HepG2 (cell line): Measurements from ENCODE around the gene HAUS7. TPM values are rescaled to one million over a fixed set of nuclear protein-coding genes. Genes with fewer than 3 reads are reported as not detected.

Source experiments
- ATAC-seq: fragments of 200-7000 bp; cut with Tn5 transposase; 3 replicates; pipeline ENCODE4 v1.9.1; 2020; ENCODE audit warnings: mild to moderate bottlenecking, moderate library complexity
- BruUV-seq: library from RNA; stranded (reverse); fragments of 400-500 nt; replicated peaks from 2 replicates; lab custom pipeline; 2021; lab: Mats Ljungman, UMichigan
- CTCF ChIA-PET: fragments of 300-600 bp; formaldehyde crosslinking; extraction: SDS; loops from one replicate; lab custom pipeline; 2021; ENCODE audit warnings: low total read pairs, inconsistent platforms, low intra/inter-chr PET ratio; lab: Yijun Ruan, JAX
- POLR2A ChIA-PET: fragments of 350-600 bp; sonication (Branson Sonifier 250); formaldehyde crosslinking; loops from one replicate; lab custom pipeline; 2020; ENCODE audit warnings: antibody characterized with exemption, inconsistent platforms; lab: Yijun Ruan, JAX
- DNase-seq: peaks from one replicate; pipeline ENCODE4 v3.0.0-alpha.2; 2015; ENCODE audit warnings: low spot score
- FAIRE-seq: peaks from 3 replicates; lab custom pipeline; 2011; peaks lifted over from hg19 to GRCh38; lab: Jason Lieb, UNC
- H2AFZ ChIP-seq: one replicate; pipeline ENCODE4 v1.6.1; 2011; ENCODE audit warnings: low read length, inconsistent platforms
- H3K27ac ChIP-seq: fragments of 300-600 bp; 3 replicates; pipeline ENCODE4 v1.8.0; 2011; ENCODE audit warnings: mixed run types, mild to moderate bottlenecking, mixed read lengths, low read length, inconsistent platforms; ENCODE audit not compliant: insufficient read depth; ENCODE audit errors: extremely low read length
- H3K27me3 ChIP-seq, 2 experiments: fragments of 200-600 bp in 1 of 2; 2 replicates in 1 of 2; 3 replicates in 1 of 2; pipeline versions ENCODE4 v1.6.0 to v1.8.0; 2011; ENCODE audit warnings: low read length in 2 of 2, mild to moderate bottlenecking in 2 of 2, moderate library complexity in 2 of 2, inconsistent platforms in 1 of 2; ENCODE audit not compliant: insufficient read depth in 2 of 2, control insufficient read depth in 1 of 2
- H3K36me3 ChIP-seq, 2 experiments: fragments of 200-600 bp in 1 of 2; replicated peaks in 1 of 2; 2 replicates in 1 of 2; 3 replicates in 1 of 2; pipeline versions ENCODE4 v1.5.1 to v1.8.0; 2011; ENCODE audit warnings: low read length in 2 of 2, inconsistent platforms in 1 of 2; ENCODE audit not compliant: insufficient read depth in 2 of 2, control insufficient read depth in 1 of 2
- H3K4me1 ChIP-seq: 2 replicates; pipeline ENCODE4 v1.5.1; 2012; ENCODE audit warnings: low read length, inconsistent platforms; ENCODE audit not compliant: insufficient read depth
- H3K4me2 ChIP-seq: 2 replicates; pipeline ENCODE4 v1.6.0; 2011; ENCODE audit warnings: low read depth, low read length, inconsistent platforms
- H3K4me3 ChIP-seq, 3 experiments: fragments of 200-600 bp in 1 of 3; sonication (generic), shearing (Covaris generic) in 1 of 3; replicated peaks in 1 of 3; 2 replicates each; pipeline ENCODE4 v1.5.1; 2011 to 2016; ENCODE audit warnings: low read length in 3 of 3, inconsistent platforms in 2 of 3, low read depth in 2 of 3, mild to moderate bottlenecking in 2 of 3, control low read depth in 1 of 3, mixed read lengths in 1 of 3; ENCODE audit not compliant: insufficient read depth in 1 of 3
- H3K79me2 ChIP-seq: one replicate; pipeline ENCODE4 v1.6.1; 2011; ENCODE audit warnings: low read length, inconsistent platforms; ENCODE audit not compliant: insufficient read depth
- H3K9ac ChIP-seq: 2 replicates; pipeline ENCODE4 v1.6.0; 2011; ENCODE audit warnings: mild to moderate bottlenecking, low read depth, low read length, inconsistent platforms; ENCODE audit not compliant: insufficient read depth
- H3K9me3 ChIP-seq: 2 replicates; pipeline ENCODE4 v1.5.1; 2012; ENCODE audit warnings: mild to moderate bottlenecking, low read length
- H4K20me1 ChIP-seq: 2 replicates; pipeline ENCODE4 v1.6.0; 2011; ENCODE audit warnings: inconsistent platforms, mild to moderate bottlenecking, low read length, moderate library complexity; ENCODE audit not compliant: insufficient read depth
- DPF2 ChIP-seq: sonication (generic); formaldehyde crosslinking; IDR thresholded peaks from 2 replicates; pipeline ENCODE4 v1.4.0; 2020; ENCODE audit warnings: mild to moderate bottlenecking, low read depth, missing genetic modification reagents, borderline replicate concordance
- ELF4 ChIP-seq: sonication (generic); formaldehyde crosslinking; IDR thresholded peaks from 2 replicates; pipeline ENCODE4 v1.5.0; 2020; ENCODE audit warnings: missing genetic modification reagents, mild to moderate bottlenecking, moderate library complexity, borderline replicate concordance
- JUN ChIP-seq: sonication (generic); formaldehyde crosslinking; IDR thresholded peaks from 2 replicates; pipeline ENCODE4 v1.4.0; 2020; ENCODE audit warnings: mild to moderate bottlenecking, missing genetic modification reagents
- MED13 ChIP-seq: sonication (generic); formaldehyde crosslinking; IDR thresholded peaks from 2 replicates; pipeline ENCODE4 v1.5.0; 2020; ENCODE audit warnings: missing genetic modification reagents
- NR3C1 ChIP-seq: sonication (generic); formaldehyde crosslinking; IDR thresholded peaks from 2 replicates; pipeline ENCODE4 v1.4.0; 2020; ENCODE audit warnings: missing genetic modification reagents
- STAT5B ChIP-seq: sonication (generic); formaldehyde crosslinking; IDR thresholded peaks from 2 replicates; pipeline ENCODE4 v1.4.0; 2020; ENCODE audit warnings: missing genetic modification reagents
- ZFP1 ChIP-seq: IDR thresholded peaks from 2 replicates; pipeline ENCODE4 v1.6.1; 2016
- ZNF232 ChIP-seq: sonication (generic); formaldehyde crosslinking; IDR thresholded peaks from 2 replicates; pipeline ENCODE4 v1.4.0; 2020; ENCODE audit warnings: missing genetic modification reagents, borderline replicate concordance
- ZNF260 ChIP-seq: sonication (generic); formaldehyde crosslinking; IDR thresholded peaks from 2 replicates; pipeline ENCODE4 v1.4.0; 2020; ENCODE audit warnings: missing genetic modification reagents, low read depth, mild to moderate bottlenecking, borderline replicate concordance
- ZNF317 ChIP-seq: sonication (generic); formaldehyde crosslinking; IDR thresholded peaks from 2 replicates; pipeline ENCODE4 v1.5.0; 2020; ENCODE audit warnings: mild to moderate bottlenecking, missing genetic modification reagents
- ZNF557 ChIP-seq: sonication (generic); formaldehyde crosslinking; IDR thresholded peaks from 2 replicates; pipeline ENCODE4 v1.4.0; 2020; ENCODE audit warnings: missing genetic modification reagents
- ZNF670 ChIP-seq: sonication (generic); formaldehyde crosslinking; IDR thresholded peaks from 2 replicates; pipeline ENCODE4 v1.8.0; 2022; ENCODE audit warnings: mild to moderate bottlenecking, missing genetic modification reagents, borderline replicate concordance
- WGBS: methylation state at CpG from one replicate; pipeline ENCODE4 v1.1.6; 2017; ENCODE audit warnings: low lambda C conversion rate; 5-methylcytosine and 5-hydroxymethylcytosine counted together
- in situ Hi-C: cut with HindIII; loops from 2 replicates; pipeline ENCODE4 v1.10.0; 2017; ENCODE audit warnings: low pct_unique_long_range_greater_than_20kb; ENCODE audit not compliant: extremely low pct_ligation_motif_present
- intact Hi-C: fragments of 100-400 bp; cut with micrococcal nuclease; formaldehyde crosslinking; loops from one replicate; pipeline ENCODE4 v1.10.0; 2022; ENCODE audit not compliant: unreplicated experiment
- polyA plus RNA-seq, 8 experiments: library from polyadenylated mRNA; depleted of rRNA in 3 of 8; stranded (reverse) in 7 of 8; unstranded in 1 of 8; fragments of >200 nt; fragmentation: Illumina TruSeq in 4 of 8; extraction: Trizol in 4 of 8; gene quantifications; 2 replicates each; pipeline versions ENCODE4 v1.2.1 to v1.2.3, GENCODE V29; 2011 to 2016; ENCODE audit warnings: low read depth in 4 of 8, missing spikeins in 1 of 8, mixed read lengths in 1 of 8; ENCODE audit not compliant: insufficient read depth in 1 of 8
- total RNA-seq, 5 experiments: library from RNA; depleted of rRNA; stranded (reverse); fragments of >200 nt; fragmentation: Illumina TruSeq; extraction: Trizol; gene quantifications; 2 replicates each; pipeline ENCODE4 v1.2.3, GENCODE V29; 2016; ENCODE audit warnings: low read depth in 1 of 5
- TF ChIP-seq, protein P1 (sequence below): sonication (generic); formaldehyde crosslinking; IDR thresholded peaks from 2 replicates; pipeline ENCODE4 v1.4.0; 2020; ENCODE audit warnings: mild to moderate bottlenecking, missing genetic modification reagents
- TF ChIP-seq, protein P2 (sequence below): sonication (generic); formaldehyde crosslinking; conservative IDR thresholded peaks from 2 replicates; pipeline ENCODE4 v1.8.0; 2022; ENCODE audit warnings: mild to moderate bottlenecking, moderate library complexity, missing genetic modification reagents
- TF ChIP-seq, protein P3 (sequence below): IDR thresholded peaks from 2 replicates; pipeline ENCODE4 v1.6.1; 2016; ENCODE audit warnings: mild to moderate bottlenecking
- TF ChIP-seq, protein P4 (sequence below): sonication (generic); formaldehyde crosslinking; IDR thresholded peaks from 2 replicates; pipeline ENCODE4 v1.5.0; 2020; ENCODE audit warnings: missing genetic modification reagents, mild to moderate bottlenecking, borderline replicate concordance
- TF ChIP-seq, protein P5 (sequence below): sonication (generic); formaldehyde crosslinking; IDR thresholded peaks from 2 replicates; pipeline ENCODE4 v1.4.0; 2020; ENCODE audit warnings: missing genetic modification reagents, mild to moderate bottlenecking, borderline replicate concordance

The HAUS7 gene
- total and polyA plus RNA-seq, 2 of the 13 experiments (the other 11 are each of a cell fraction or from before 2014, with no cell fraction given): 10.9 to 42.4 TPM

DNA sequence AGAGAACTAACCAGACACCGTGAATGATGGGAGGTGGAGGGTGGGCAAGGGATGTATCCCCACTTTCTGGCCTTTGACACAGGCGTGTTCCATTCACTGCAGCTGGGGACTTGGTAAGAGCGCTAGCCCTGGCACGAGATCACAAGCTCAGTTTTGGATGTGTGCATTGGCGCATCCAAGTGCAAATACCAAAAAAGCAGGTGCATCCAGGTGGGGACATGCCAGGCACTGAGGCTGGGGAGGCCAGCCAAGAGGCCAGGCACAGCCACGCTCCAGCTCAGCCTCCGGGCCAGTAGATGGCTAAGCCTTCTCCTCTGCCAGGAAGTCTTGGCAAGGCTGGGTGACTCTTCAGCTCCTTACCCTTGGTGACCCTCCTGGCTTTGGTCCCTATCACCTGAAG, 63.5 kb downstream of the HAUS7 start (continued):
- TF ChIP-seq ZNF232 (CRISPR knock-in tag): no peak

DNA sequence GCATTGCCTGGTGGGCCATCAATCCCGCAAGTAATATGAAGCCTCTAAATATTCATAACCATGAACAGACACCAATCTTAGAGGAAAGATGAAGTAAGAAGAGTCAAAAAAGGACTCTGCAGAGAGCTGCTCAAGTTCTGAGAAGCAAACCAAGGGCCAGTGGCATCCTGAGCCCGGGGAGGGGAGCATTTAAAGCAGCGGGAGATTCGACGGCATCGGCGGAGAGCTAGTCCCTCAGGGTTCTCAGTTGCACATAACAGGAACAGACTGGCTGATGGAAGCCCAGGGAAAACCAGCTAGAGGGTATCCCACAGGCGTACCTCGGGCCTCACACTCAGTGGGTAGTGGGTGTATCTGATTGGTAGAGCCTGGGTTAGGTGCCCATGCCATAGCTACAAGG, 64.4 kb downstream of the HAUS7 start:
- no peaks in the 10 kb centered on the region for H4K20me1 ChIP-seq
- ChIA-PET POLR2A (no interaction called here), CTCF (no interaction called here)
- H3K9ac ChIP-seq: no peak overlapping the region
- FAIRE-seq (no peak), DNase-seq (no peak), ATAC-seq (no peak)
- WGBS: 67% methylated on average over 7 of the region's 9 CpGs
- in situ Hi-C loops (no loop called here), intact Hi-C loops (no loop called here)
- H3K4me3 ChIP-seq: no peak overlapping the region
- H3K27me3 ChIP-seq: no peaks in the 10 kb centered on the region
- H3K27ac ChIP-seq: no peak overlapping the region
- no peaks in the 10 kb centered on the region for H3K79me2 ChIP-seq
- H3K9me3 ChIP-seq: no peaks in the 10 kb centered on the region
- no peaks in the 10 kb centered on the region for H3K36me3 ChIP-seq
- BruUV-seq: no TSS peak
- no peak overlapping the region for H2AFZ ChIP-seq
- peaks cover 36% of the 10 kb centered on the region for H3K4me1 ChIP-seq
- no peak overlapping the region for H3K4me2 ChIP-seq
- TF ChIP-seq, protein P1, sequence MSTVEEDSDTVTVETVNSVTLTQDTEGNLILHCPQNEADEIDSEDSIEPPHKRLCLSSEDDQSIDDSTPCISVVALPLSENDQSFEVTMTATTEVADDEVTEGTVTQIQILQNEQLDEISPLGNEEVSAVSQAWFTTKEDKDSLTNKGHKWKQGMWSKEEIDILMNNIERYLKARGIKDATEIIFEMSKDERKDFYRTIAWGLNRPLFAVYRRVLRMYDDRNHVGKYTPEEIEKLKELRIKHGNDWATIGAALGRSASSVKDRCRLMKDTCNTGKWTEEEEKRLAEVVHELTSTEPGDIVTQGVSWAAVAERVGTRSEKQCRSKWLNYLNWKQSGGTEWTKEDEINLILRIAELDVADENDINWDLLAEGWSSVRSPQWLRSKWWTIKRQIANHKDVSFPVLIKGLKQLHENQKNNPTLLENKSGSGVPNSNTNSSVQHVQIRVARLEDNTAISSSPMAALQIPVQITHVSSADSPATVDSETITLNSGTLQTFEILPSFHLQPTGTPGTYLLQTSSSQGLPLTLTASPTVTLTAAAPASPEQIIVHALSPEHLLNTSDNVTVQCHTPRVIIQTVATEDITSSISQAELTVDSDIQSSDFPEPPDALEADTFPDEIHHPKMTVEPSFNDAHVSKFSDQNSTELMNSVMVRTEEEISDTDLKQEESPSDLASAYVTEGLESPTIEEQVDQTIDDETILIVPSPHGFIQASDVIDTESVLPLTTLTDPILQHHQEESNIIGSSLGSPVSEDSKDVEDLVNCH (CRISPR knock-in tag): no peak
- TF ChIP-seq STAT5B (CRISPR knock-in tag) (no peak), ZNF670 (CRISPR knock-in tag) (no peak), DPF2 (no peak), MED13 (no peak), ZNF260 (CRISPR knock-in tag) (no peak), ELF4 (CRISPR knock-in tag) (no peak), ZNF557 (CRISPR knock-in tag) (no peak), NR3C1 (CRISPR knock-in tag) (no peak), ZNF317 (CRISPR knock-in tag) (no peak), ZFP1 (CRISPR knock-in tag) (no peak), JUN (CRISPR knock-in tag) (no peak)
- TF ChIP-seq, protein P2, sequence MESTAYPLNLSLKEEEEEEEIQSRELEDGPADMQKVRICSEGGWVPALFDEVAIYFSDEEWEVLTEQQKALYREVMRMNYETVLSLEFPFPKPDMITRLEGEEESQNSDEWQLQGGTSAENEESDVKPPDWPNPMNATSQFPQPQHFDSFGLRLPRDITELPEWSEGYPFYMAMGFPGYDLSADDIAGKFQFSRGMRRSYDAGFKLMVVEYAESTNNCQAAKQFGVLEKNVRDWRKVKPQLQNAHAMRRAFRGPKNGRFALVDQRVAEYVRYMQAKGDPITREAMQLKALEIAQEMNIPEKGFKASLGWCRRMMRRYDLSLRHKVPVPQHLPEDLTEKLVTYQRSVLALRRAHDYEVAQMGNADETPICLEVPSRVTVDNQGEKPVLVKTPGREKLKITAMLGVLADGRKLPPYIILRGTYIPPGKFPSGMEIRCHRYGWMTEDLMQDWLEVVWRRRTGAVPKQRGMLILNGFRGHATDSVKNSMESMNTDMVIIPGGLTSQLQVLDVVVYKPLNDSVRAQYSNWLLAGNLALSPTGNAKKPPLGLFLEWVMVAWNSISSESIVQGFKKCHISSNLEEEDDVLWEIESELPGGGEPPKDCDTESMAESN (CRISPR knock-in tag): no peak
- TF ChIP-seq, protein P3, sequence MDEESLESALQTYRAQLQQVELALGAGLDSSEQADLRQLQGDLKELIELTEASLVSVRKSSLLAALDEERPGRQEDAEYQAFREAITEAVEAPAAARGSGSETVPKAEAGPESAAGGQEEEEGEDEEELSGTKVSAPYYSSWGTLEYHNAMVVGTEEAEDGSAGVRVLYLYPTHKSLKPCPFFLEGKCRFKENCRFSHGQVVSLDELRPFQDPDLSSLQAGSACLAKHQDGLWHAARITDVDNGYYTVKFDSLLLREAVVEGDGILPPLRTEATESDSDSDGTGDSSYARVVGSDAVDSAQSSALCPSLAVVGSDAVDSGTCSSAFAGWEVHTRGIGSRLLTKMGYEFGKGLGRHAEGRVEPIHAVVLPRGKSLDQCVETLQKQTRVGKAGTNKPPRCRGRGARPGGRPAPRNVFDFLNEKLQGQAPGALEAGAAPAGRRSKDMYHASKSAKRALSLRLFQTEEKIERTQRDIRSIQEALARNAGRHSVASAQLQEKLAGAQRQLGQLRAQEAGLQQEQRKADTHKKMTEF (CRISPR knock-in tag): no peak
- TF ChIP-seq, protein P4, sequence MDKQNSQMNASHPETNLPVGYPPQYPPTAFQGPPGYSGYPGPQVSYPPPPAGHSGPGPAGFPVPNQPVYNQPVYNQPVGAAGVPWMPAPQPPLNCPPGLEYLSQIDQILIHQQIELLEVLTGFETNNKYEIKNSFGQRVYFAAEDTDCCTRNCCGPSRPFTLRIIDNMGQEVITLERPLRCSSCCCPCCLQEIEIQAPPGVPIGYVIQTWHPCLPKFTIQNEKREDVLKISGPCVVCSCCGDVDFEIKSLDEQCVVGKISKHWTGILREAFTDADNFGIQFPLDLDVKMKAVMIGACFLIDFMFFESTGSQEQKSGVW: no peak
- TF ChIP-seq, protein P5, sequence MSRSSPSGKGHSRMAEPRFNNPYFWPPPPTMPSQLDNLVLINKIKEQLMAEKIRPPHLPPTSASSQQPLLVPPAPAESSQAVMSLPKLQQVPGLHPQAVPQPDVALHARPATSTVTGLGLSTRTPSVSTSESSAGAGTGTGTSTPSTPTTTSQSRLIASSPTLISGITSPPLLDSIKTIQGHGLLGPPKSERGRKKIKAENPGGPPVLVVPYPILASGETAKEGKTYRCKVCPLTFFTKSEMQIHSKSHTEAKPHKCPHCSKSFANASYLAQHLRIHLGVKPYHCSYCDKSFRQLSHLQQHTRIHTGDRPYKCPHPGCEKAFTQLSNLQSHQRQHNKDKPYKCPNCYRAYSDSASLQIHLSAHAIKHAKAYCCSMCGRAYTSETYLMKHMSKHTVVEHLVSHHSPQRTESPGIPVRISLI (CRISPR knock-in tag): no peak
